HCT116 (cell line): ENCODE results near the gene FAM117A. TPM values are rescaled to one million over a fixed set of nuclear protein-coding genes. Genes with fewer than 3 reads are reported as not detected.

ENCODE experiments used
- ATAC-seq: fragments of 200-7000 bp; cut with Tn5 transposase; 2 replicates; pipeline ENCODE4 v1.9.1; 2020; ENCODE audit warnings: mild to moderate bottlenecking, moderate library complexity
- BruUV-seq: library from RNA; stranded (reverse); fragments of 400-500 nt; replicated peaks from 2 replicates; lab custom pipeline; 2021; lab: Mats Ljungman, UMichigan
- CTCF ChIA-PET: fragments of 300-600 bp; sonication (Branson Sonifier 250); formaldehyde crosslinking; loops from one replicate; lab custom pipeline; 2021; ENCODE audit warnings: antibody characterized with exemption; lab: Charles Lee
- POLR2A ChIA-PET: fragments of 300-600, 350-600 bp; sonication (Branson Sonifier 250); formaldehyde crosslinking; loops from one replicate; lab custom pipeline; 2021; ENCODE audit warnings: antibody characterized with exemption; lab: Charles Lee
- RAD21 ChIA-PET, 2 experiments: fragments of 300-600 bp; sonication (Branson Sonifier 250); formaldehyde crosslinking; loops; one replicate each; lab custom pipeline; 2023; ENCODE audit warnings: low total read pairs in 2 of 2; ENCODE audit not compliant: uncharacterized antibody in 2 of 2, unreplicated experiment in 2 of 2, low non-redundant PET in 1 of 2; lab: Charles Lee
- DNase-seq: peaks from one replicate; pipeline ENCODE4 v3.0.0-alpha.2; 2010; ENCODE audit warnings: low read depth, low spot score
- H2AFZ ChIP-seq: fragments of 200-600 bp; shearing (Covaris generic), sonication (generic); 2 replicates; pipeline ENCODE4 v1.6.1; 2017; ENCODE audit warnings: low read depth, mixed run types, mixed read lengths, antibody characterized with exemption, low read length; ENCODE audit not compliant: poor library complexity, severe bottlenecking
- H3K27ac ChIP-seq: 2 replicates; pipeline ENCODE4 v1.5.1; 2012; ENCODE audit warnings: low read depth, low read length
- H3K27me3 ChIP-seq: fragments of 200-600 bp; sonication (generic); 2 replicates; pipeline ENCODE4 v1.6.1; 2016; ENCODE audit warnings: mixed run types, low read length, mixed read lengths; ENCODE audit not compliant: insufficient read depth
- H3K36me3 ChIP-seq, 2 experiments: fragments of 200-500 bp in 1 of 2; fragments of 200-600 bp in 1 of 2; sonication (Bioruptor generic) in 1 of 2; sonication (generic) in 1 of 2; 2 replicates each; pipeline versions ENCODE4 v1.5.1 to v1.6.1; 2014 to 2016; ENCODE audit warnings: low read length in 2 of 2, inconsistent platforms in 1 of 2, mixed read lengths in 1 of 2, mixed run types in 1 of 2; ENCODE audit not compliant: insufficient read depth in 2 of 2, control insufficient read depth in 1 of 2
- H3K4me1 ChIP-seq, 2 experiments: fragments of 200-600 bp in 1 of 2; sonication (generic) in 1 of 2; 2 replicates each; pipeline versions ENCODE4 v1.5.1 to v1.6.1; 2012 to 2017; ENCODE audit warnings: low read length in 2 of 2, inconsistent platforms in 1 of 2, mild to moderate bottlenecking in 1 of 2, mixed read lengths in 1 of 2, mixed run types in 1 of 2, moderate library complexity in 1 of 2; ENCODE audit not compliant: insufficient read depth in 2 of 2, control insufficient read depth in 1 of 2
- H3K4me2 ChIP-seq: fragments of 200-600 bp; sonication (generic); 2 replicates; pipeline ENCODE4 v1.6.1; 2017; ENCODE audit warnings: mixed run types, low read length, mixed read lengths
- H3K4me3 ChIP-seq, 2 experiments: fragments of 200-600 bp in 1 of 2; sonication (generic) in 1 of 2; replicated peaks in 1 of 2; 2 replicates each; pipeline ENCODE4 v1.5.1; 2011 to 2016; ENCODE audit warnings: low read length in 2 of 2, control low read depth in 1 of 2, low read depth in 1 of 2, mild to moderate bottlenecking in 1 of 2, mixed read lengths in 1 of 2, mixed run types in 1 of 2
- H3K79me2 ChIP-seq: fragments of 200-600 bp; sonication (generic); 2 replicates; pipeline ENCODE4 v1.6.1; 2017; ENCODE audit warnings: mild to moderate bottlenecking, mixed run types, low read length, moderate library complexity, mixed read lengths; ENCODE audit not compliant: insufficient read depth
- H3K9ac ChIP-seq: fragments of 200-600 bp; sonication (generic); 2 replicates; pipeline ENCODE4 v1.6.1; 2016; ENCODE audit warnings: low read length, mixed read lengths
- H3K9me2 ChIP-seq: fragments of 200-600 bp; sonication (generic), shearing (Covaris generic); 2 replicates; pipeline ENCODE4 v1.6.1; 2017; ENCODE audit warnings: mixed run types, mild to moderate bottlenecking, moderate library complexity; ENCODE audit not compliant: insufficient read depth
- H3K9me3 ChIP-seq, 2 experiments: fragments of 200-500 bp in 1 of 2; fragments of 200-600 bp in 1 of 2; sonication (Bioruptor generic) in 1 of 2; sonication (generic) in 1 of 2; 2 replicates each; pipeline ENCODE4 v1.6.1; 2014 to 2017; ENCODE audit warnings: low read length in 2 of 2, mixed read lengths in 2 of 2, inconsistent platforms in 1 of 2, low read depth in 1 of 2, mild to moderate bottlenecking in 1 of 2, mixed run types in 1 of 2, moderate library complexity in 1 of 2; ENCODE audit not compliant: control insufficient read depth in 1 of 2, insufficient read depth in 1 of 2
- H4K20me1 ChIP-seq: fragments of 200-600 bp; sonication (generic), shearing (Covaris generic); 2 replicates; pipeline ENCODE4 v1.6.1; 2017; ENCODE audit warnings: mixed run types, mild to moderate bottlenecking, moderate library complexity; ENCODE audit not compliant: insufficient read depth
- ATF3 ChIP-seq: IDR thresholded peaks from 2 replicates; pipeline ENCODE4 v1.6.1; 2012
- CBX3 ChIP-seq: IDR thresholded peaks from 2 replicates; pipeline ENCODE4 v1.6.1; 2012; ENCODE audit warnings: low read depth
- CTCF ChIP-seq, 3 experiments: fragments of 200-600 bp in 1 of 3; sonication (generic) in 1 of 3; IDR thresholded peaks in 2 of 3; conservative IDR thresholded peaks in 1 of 3; 2 replicates each; pipeline ENCODE4 v1.5.1; 2012 to 2017; ENCODE audit warnings: low read depth in 2 of 3, low read length in 2 of 3, antibody characterized with exemption in 1 of 3, borderline replicate concordance in 1 of 3, control low read depth in 1 of 3, mild to moderate bottlenecking in 1 of 3, mixed read lengths in 1 of 3, mixed run types in 1 of 3, moderate library complexity in 1 of 3; ENCODE audit not compliant: insufficient read depth in 1 of 3
- EGR1 ChIP-seq: IDR thresholded peaks from 2 replicates; pipeline ENCODE4 v1.6.1; 2012; ENCODE audit warnings: low read depth
- JUND ChIP-seq: IDR thresholded peaks from 2 replicates; pipeline ENCODE4 v1.6.1; 2012
- POLR2A ChIP-seq: IDR thresholded peaks from 2 replicates; pipeline ENCODE4 v1.7.0; 2011; ENCODE audit warnings: borderline replicate concordance; ENCODE audit not compliant: insufficient read depth, insufficient read length; ENCODE audit errors: extremely low read depth
- REST ChIP-seq: IDR thresholded peaks from 2 replicates; pipeline ENCODE4 v1.6.1; 2012; ENCODE audit warnings: low read depth
- SIN3A ChIP-seq: IDR thresholded peaks from 2 replicates; pipeline ENCODE4 v1.6.1; 2012; ENCODE audit warnings: low read depth
- SP1 ChIP-seq: IDR thresholded peaks from 2 replicates; pipeline ENCODE4 v1.6.1; 2012; ENCODE audit warnings: low read depth
- SRF ChIP-seq: IDR thresholded peaks from 2 replicates; pipeline ENCODE4 v1.6.1; 2012; ENCODE audit warnings: low read depth
- YY1 ChIP-seq: IDR thresholded peaks from 2 replicates; pipeline ENCODE4 v1.6.1; 2011; ENCODE audit warnings: low read length, low read depth, moderate library complexity, mild to moderate bottlenecking; ENCODE audit not compliant: insufficient replicate concordance; ENCODE audit errors: extremely low read depth
- ZBTB33 ChIP-seq: IDR thresholded peaks from 2 replicates; pipeline ENCODE4 v1.6.1; 2011; ENCODE audit warnings: mild to moderate bottlenecking, low read length, moderate library complexity; ENCODE audit not compliant: insufficient replicate concordance; ENCODE audit errors: extremely low read depth
- ZFX ChIP-seq: fragments of 450-650 bp; IDR thresholded peaks from 2 replicates; pipeline ENCODE4 v1.6.1; 2017
- intact Hi-C: fragments of 100-400 bp; cut with micrococcal nuclease; formaldehyde crosslinking; loops from 2 replicates; pipeline ENCODE4 v1.10.0; 2022
- total RNA-seq: library from RNA; stranded (reverse); gene quantifications from one replicate; pipeline ENCODE4 v1.2.1, GENCODE V29; 2021; ENCODE audit not compliant: unreplicated experiment

Gene FAM117A
- total RNA-seq, 1 experiment from 2014 or later, result 12.8 TPM

- H2AFZ ChIP-seq, result no peak overlapping the region
- TF ChIP-seq CBX3, result no peak
- TF ChIP-seq POLR2A, result no peak
- no peak for TF ChIP-seq ATF3
- TF ChIP-seq ZFX, result no peak
- TF ChIP-seq CTCF (IDR thresholded peaks at IDR 0.05 in 2 of 3, conservative IDR thresholded peaks at IDR 0.05 in 1 of 3; ENCODE audit: borderline replicate concordance in 1 of 3, insufficient read depth in 1 of 3, low read depth in 2 of 3, low read length in 2 of 3), result no peak
- TF ChIP-seq SP1, result no peak
- TF ChIP-seq YY1, result no peak
- no peak for TF ChIP-seq EGR1
- no peak for TF ChIP-seq JUND
- no peak for TF ChIP-seq SIN3A
- TF ChIP-seq ZBTB33, result no peak
- TF ChIP-seq SRF, result no peak
- no peak for TF ChIP-seq REST
- H3K27ac ChIP-seq, result no peak overlapping the region
- intact Hi-C loops, result loop anchor here (10.0 kb wide), 1 partner anchor 386 kb away; no protein-coding TSS in a partner anchor
- H3K79me2 ChIP-seq, result peaks cover 10% of the 10 kb centered on the region
- no peaks in the 10 kb centered on the region; a peak in 1 of 4 replicates for H3K4me1 ChIP-seq
- peaks cover 47 to 54% of the 10 kb centered on the region in 2 experiments for H3K36me3 ChIP-seq
- no peak overlapping the region for H3K4me2 ChIP-seq
- DNase-seq (no peak), ATAC-seq (no peak)
- BruUV-seq, result no TSS peak
- ChIA-PET CTCF (interaction anchor here (1.0 to 3.4 kb wide), 4 partner anchors 131 to 144 kb away, joined by 3 to 17 read pairs (median 4); no protein-coding TSS in a partner anchor), RAD21 (no interaction called here), POLR2A (no interaction called here)
- H3K9me3 ChIP-seq, result no peaks in the 10 kb centered on the region
- no peaks in the 10 kb centered on the region for H3K27me3 ChIP-seq
- no peaks in the 10 kb centered on the region for H4K20me1 ChIP-seq
- H3K9me2 ChIP-seq, result no peaks in the 10 kb centered on the region
- H3K9ac ChIP-seq, result no peak overlapping the region
- H3K4me3 ChIP-seq, result no peak overlapping the region
Measured at GRCh38 chr17:49700960-49701359, 63.0 kb downstream of the FAM117A start.
